Peyer's patch (tissue), 4 donors: Measurements from ENCODE around the gene WNK1.

ENCODE experiments used
- POLR2A ChIP-seq, 2 donors: fragments of 450-650 bp; IDR thresholded peaks; one replicate each; pipeline ENCODE4 v1.5.1; 2017; ENCODE audit warnings: antibody characterized with exemption in 2 of 2, mild to moderate bottlenecking in 2 of 2, moderate library complexity in 2 of 2
- TF ChIP-seq, protein P1 (sequence below), 6 experiments: fragments of 450-650 bp in 4 of 6; fragments of 200-600 bp in 2 of 6; sonication (generic) in 1 of 6; IDR thresholded peaks; one replicate each; pipeline ENCODE4 v1.5.1; 2017 to 2019; ENCODE audit warnings: antibody characterized with exemption in 6 of 6, mild to moderate bottlenecking in 3 of 6, moderate library complexity in 1 of 6

DNA sequence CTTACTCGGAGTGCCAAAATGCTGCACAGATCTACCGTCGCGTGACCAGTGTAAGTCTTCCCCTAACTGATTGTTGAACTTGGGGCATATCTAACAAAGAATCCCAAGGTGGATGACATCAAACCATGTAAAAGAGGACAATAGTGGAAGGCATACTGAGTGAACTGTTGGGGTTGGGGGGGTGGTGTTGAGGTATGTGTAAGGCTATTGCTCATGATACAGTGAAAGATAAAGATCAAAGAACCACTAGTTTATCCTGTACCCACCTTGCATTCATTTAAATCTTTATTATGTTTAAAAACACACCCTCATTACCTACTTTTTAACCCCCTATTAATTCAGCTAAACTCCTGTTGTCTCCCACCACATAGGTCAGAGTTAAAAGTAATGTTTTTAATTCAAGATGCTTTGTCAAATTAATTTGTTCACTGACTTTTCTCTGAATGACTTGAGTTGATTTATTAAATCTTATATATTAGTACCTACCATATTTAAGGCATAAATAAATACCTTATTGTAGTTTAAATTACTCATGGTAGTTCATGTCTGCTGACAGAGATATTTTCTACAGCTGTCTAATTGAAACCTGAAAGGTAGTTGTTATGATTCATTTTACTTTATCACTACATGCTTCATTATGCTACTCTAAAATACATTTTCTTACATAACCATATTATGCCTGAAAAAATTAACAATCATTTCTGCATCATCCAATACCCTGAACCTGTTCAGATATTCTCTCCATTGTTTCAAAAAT is 77.9 kb downstream of the WNK1 start:
- TF ChIP-seq POLR2A (IDR thresholded peaks at IDR 0.05) = no peak
- TF ChIP-seq, protein P1, sequence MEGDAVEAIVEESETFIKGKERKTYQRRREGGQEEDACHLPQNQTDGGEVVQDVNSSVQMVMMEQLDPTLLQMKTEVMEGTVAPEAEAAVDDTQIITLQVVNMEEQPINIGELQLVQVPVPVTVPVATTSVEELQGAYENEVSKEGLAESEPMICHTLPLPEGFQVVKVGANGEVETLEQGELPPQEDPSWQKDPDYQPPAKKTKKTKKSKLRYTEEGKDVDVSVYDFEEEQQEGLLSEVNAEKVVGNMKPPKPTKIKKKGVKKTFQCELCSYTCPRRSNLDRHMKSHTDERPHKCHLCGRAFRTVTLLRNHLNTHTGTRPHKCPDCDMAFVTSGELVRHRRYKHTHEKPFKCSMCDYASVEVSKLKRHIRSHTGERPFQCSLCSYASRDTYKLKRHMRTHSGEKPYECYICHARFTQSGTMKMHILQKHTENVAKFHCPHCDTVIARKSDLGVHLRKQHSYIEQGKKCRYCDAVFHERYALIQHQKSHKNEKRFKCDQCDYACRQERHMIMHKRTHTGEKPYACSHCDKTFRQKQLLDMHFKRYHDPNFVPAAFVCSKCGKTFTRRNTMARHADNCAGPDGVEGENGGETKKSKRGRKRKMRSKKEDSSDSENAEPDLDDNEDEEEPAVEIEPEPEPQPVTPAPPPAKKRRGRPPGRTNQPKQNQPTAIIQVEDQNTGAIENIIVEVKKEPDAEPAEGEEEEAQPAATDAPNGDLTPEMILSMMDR (IDR thresholded peaks at IDR 0.05) = no peak
